Tibial artery (tissue), 4 donors: ENCODE results near the gene LMNTD1.

Source experiments
- DNase-seq, 2 donors: peaks; one replicate each; pipeline ENCODE4 v3.0.0-alpha.2; 2019
- H3K27ac ChIP-seq, 2 donors: fragments of 200-600 bp; sonication (generic) in 1 of 2; 1 replicate in 1 of 2; 2 replicates in 1 of 2; pipeline ENCODE4 v1.5.1; 2018 to 2019; ENCODE audit warnings: mild to moderate bottlenecking in 1 of 2
- H3K27me3 ChIP-seq, 2 donors: fragments of 200-600 bp; sonication (generic) in 1 of 2; one replicate each; pipeline versions ENCODE4 v1.5.1 to v1.6.0; 2016 to 2019
- H3K36me3 ChIP-seq, 3 donors: fragments of 200-600 bp; sonication (generic) in 2 of 3; one replicate each; pipeline ENCODE4 v1.5.1; 2016 to 2019; ENCODE audit warnings: mild to moderate bottlenecking in 2 of 3
- H3K4me1 ChIP-seq, 4 donors: fragments of 200-600 bp; sonication (generic) in 2 of 4; 1 replicate in 3 of 4; 2 replicates in 1 of 4; pipeline ENCODE4 v1.5.1; 2016 to 2019
- H3K4me3 ChIP-seq, 2 donors: fragments of 200-600 bp; sonication (generic) in 1 of 2; 1 replicate in 1 of 2; 2 replicates in 1 of 2; pipeline ENCODE4 v1.5.1; 2018 to 2019; ENCODE audit warnings: mild to moderate bottlenecking in 2 of 2
- H3K9me3 ChIP-seq, 3 donors: fragments of 200-600 bp; sonication (generic) in 1 of 3; one replicate each; pipeline ENCODE4 v1.5.1; 2016 to 2019
- intact Hi-C: fragments of 100-400 bp; cut with DNase I; formaldehyde crosslinking; loops from one replicate; pipeline ENCODE4 v1.15.0; 2023; ENCODE audit warnings: low total_unique reads
- TF ChIP-seq, protein P1 (sequence below), 2 experiments: fragments of 200-600 bp in 1 of 2; fragments of 450-650 bp in 1 of 2; IDR thresholded peaks; one replicate each; pipeline ENCODE4 v1.5.1; 2017 to 2019; ENCODE audit warnings: antibody characterized with exemption in 2 of 2, mild to moderate bottlenecking in 1 of 2, moderate library complexity in 1 of 2

Gene LMNTD1

DNA sequence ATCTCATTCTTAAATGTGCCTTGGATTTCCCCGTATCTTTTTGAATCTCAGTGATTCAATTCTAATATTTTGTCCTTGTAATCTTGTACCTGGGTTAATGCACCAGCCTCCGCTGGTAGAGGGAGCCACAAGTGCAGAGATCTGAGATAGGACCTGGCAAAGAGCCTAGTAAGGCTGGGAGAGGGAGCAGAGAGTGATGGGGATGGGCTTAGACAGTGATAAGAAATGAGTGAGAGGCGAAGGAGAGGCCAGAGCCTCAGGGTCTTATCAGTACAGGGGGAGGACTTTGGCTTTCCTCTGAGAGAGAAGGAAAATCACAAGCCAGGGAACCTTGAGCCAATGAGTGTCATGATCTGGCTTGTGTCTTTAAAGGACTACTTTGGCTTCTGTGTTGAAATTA lies 30.5 kb upstream of the LMNTD1 start:
- H3K4me3 ChIP-seq: no peak overlapping the region
- peaks cover 0 to 5% (median 0%) of the 10 kb centered on the region in 4 donors for H3K4me1 ChIP-seq
- DNase-seq: peak in 1 of 2 donors; percentile 22
- no peak overlapping the region for H3K27ac ChIP-seq
- no peaks in the 10 kb centered on the region for H3K36me3 ChIP-seq
- intact Hi-C loops: no loop called here
- H3K9me3 ChIP-seq: no peaks in the 10 kb centered on the region
- H3K27me3 ChIP-seq: no peaks in the 10 kb centered on the region
- TF ChIP-seq, protein P1, sequence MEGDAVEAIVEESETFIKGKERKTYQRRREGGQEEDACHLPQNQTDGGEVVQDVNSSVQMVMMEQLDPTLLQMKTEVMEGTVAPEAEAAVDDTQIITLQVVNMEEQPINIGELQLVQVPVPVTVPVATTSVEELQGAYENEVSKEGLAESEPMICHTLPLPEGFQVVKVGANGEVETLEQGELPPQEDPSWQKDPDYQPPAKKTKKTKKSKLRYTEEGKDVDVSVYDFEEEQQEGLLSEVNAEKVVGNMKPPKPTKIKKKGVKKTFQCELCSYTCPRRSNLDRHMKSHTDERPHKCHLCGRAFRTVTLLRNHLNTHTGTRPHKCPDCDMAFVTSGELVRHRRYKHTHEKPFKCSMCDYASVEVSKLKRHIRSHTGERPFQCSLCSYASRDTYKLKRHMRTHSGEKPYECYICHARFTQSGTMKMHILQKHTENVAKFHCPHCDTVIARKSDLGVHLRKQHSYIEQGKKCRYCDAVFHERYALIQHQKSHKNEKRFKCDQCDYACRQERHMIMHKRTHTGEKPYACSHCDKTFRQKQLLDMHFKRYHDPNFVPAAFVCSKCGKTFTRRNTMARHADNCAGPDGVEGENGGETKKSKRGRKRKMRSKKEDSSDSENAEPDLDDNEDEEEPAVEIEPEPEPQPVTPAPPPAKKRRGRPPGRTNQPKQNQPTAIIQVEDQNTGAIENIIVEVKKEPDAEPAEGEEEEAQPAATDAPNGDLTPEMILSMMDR (IDR thresholded peaks at IDR 0.05): no peak

DNA sequence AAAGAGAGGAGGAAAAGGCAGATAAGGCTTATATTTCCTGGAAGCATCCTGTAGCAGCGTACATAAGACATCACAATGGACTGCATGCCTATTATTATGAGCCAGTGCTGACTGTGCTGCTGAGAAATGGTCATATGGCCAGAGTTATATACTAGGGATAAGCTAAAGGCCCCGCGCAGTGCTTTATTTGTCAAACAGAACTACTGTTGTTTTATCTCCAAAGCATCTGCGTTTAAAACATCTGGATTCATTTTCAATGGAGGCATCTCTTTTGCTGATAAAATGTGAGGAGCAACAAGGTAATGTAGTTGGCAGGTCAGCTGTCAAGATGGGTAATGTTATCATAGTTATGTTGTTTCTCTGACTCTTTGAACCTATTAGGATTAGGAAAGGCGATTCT lies 28.0 kb upstream of the LMNTD1 start:
- H3K36me3 ChIP-seq: no peaks in the 10 kb centered on the region
- H3K9me3 ChIP-seq: no peaks in the 10 kb centered on the region
- intact Hi-C loops: no loop called here
- DNase-seq: no peak
- no peak overlapping the region for H3K27ac ChIP-seq
- H3K27me3 ChIP-seq: no peaks in the 10 kb centered on the region
- TF ChIP-seq, protein P1 (IDR thresholded peaks at IDR 0.05): no peak
- no peak overlapping the region for H3K4me3 ChIP-seq
- peaks cover 0 to 5% (median 0%) of the 10 kb centered on the region in 4 donors for H3K4me1 ChIP-seq

DNA sequence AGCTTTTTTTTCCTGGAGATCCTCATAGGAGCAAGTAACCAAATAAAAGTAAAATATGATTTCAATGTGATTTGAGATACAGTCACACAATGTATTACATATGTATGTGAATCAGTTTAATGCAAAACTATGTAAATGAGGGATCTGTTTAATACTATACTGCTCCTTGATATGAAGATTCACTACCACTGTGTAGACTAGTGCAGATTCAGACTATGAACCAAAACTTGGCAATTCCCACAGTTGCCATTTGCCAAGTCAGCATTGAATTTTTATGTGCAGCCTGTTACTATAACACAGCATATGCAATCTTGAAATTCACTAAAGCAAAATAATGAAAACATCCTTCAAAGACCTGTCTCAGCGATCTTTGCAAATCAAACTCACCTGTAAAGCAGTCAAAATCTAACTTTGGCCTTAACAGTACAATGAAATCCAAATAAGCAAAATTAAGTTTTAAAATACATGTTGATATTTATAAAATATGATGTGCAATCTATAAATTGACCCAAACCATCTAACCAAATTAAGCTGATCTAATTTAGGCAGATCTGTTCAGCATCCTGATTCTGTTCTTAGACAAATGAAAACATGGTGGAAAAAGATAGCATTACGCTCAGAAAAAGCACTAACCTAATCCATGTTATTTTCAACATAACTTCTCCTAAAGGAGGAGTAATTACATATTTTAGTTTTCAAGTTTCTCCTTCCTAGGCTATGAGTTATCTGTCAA lies 25.5 kb upstream of the LMNTD1 start:
- Histone ChIP-seq H3K27me3 (no peaks in the 10 kb centered on the region), H3K9me3 (no peaks in the 10 kb centered on the region), H3K36me3 (no peaks in the 10 kb centered on the region), H3K4me1 (no peaks in the 10 kb centered on the region), H3K27ac (no peak overlapping the region), H3K4me3 (no peak overlapping the region)
- no peak for DNase-seq
- intact Hi-C loops: no loop called here
- TF ChIP-seq, protein P1 (IDR thresholded peaks at IDR 0.05): no peak

DNA sequence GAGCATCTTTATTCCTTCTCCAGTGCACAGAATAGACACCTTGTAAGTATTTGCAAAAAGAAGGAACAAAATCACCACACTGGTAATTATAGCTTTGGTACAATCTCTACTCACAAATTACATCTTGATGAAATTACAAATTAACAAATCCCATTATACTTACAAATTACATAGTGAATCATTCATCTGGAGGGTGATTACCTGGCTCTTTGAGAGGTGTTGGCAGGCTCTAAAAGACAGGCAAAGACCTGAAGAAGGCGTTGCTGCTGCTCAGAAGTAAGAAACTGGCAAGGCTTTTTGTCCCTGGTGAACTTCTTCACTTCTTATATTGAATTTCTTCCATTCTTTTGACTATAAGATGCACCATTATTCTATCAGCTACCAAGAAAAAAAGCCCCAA lies 21.7 kb upstream of the LMNTD1 start:
- Histone ChIP-seq H3K27me3 (no peaks in the 10 kb centered on the region), H3K9me3 (no peaks in the 10 kb centered on the region), H3K36me3 (no peaks in the 10 kb centered on the region), H3K4me1 (no peaks in the 10 kb centered on the region), H3K4me3 (no peak overlapping the region), H3K27ac (no peak overlapping the region)
- DNase-seq: no peak
- TF ChIP-seq, protein P1 (IDR thresholded peaks at IDR 0.05): no peak
- intact Hi-C loops: no loop called here

DNA sequence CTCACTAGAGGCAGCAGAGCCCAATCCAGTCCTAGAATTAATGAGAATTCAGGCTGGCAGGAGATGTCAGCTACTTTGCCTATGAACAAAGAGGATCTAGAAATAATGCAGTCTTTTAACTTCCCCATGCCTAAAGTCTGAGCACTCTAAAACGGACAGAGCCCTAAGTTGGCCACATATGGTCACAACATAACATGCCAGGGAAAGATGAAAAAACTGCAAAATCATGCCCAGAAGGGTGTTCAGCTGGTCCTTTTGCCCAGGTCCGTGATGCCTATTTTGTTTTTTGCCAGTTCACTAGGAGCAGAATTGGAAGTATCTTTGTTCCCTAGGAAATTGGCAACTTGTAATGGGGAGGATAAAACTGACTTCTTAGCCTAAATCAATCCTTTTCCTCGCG lies 20.3 kb upstream of the LMNTD1 start:
- Histone ChIP-seq H3K27ac (no peak overlapping the region), H3K4me1 (no peaks in the 10 kb centered on the region), H3K4me3 (no peak overlapping the region), H3K36me3 (no peaks in the 10 kb centered on the region), H3K9me3 (peaks cover 0 to 4% (median 0%) of the 10 kb centered on the region in 3 donors), H3K27me3 (no peaks in the 10 kb centered on the region)
- DNase-seq: no peak
- TF ChIP-seq, protein P1 (IDR thresholded peaks at IDR 0.05): no peak
- intact Hi-C loops: no loop called here
